GM18505 (cell line): ENCODE measurements around the gene SKAP2.
A peak's percentile ranks its signal among the peaks of the same experiment; 100 is the strongest.

ENCODE experiments used
- ATAC-seq: cut with Tn5 transposase; IDR thresholded peaks from one replicate; pipeline ENCODE4 v1.9.1; 2021; ENCODE audit not compliant: unreplicated experiment
- POLR2A ChIP-seq: IDR thresholded peaks from 4 replicates; pipeline ENCODE4 v1.6.1; 2011; ENCODE audit warnings: borderline replicate concordance; ENCODE audit not compliant: insufficient read depth, insufficient read length; ENCODE audit errors: extremely low read depth

The SKAP2 gene

GRCh38 chr7:26688936-26689506 lies 175.4 kb downstream of the SKAP2 start:
- ATAC-seq: peak; percentile 67
- no peak for TF ChIP-seq POLR2A

GRCh38 chr7:26688388-26688787 lies 176.0 kb downstream of the SKAP2 start:
- ATAC-seq: no peak
- TF ChIP-seq POLR2A: no peak

- TF ChIP-seq POLR2A: no peak
- ATAC-seq: no peak
Observed at GRCh38 chr7:26687032-26687431, 177.4 kb downstream of the SKAP2 start.

DNA sequence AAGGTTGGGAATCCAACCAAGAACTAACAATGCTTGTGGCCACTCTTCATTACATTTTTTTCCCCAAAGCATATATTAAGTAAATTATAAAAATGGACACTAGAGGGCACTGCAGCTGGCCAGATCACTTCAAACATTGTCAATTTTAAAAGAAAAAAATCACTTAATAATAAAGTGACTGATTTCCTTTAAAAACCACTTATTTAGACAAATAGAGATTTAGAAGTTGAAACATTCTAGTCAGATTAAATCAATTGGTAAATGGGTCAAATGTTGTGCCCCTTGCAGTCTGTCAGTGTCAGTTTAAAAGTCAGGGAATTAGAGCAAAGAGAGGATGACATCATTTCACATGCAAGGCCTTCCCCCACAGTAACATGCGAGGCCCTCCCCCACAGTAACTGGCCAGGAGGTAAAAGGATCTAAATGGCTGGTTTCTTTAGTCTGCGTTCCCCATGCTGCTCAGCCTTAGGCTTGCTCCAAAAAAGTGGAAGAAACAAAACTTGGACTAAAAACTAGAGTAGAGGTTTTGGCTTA lies 177.9 kb downstream of the SKAP2 start:
- ATAC-seq: no peak
- TF ChIP-seq POLR2A: no peak

GRCh38 chr7:26685606-26686005 lies 178.8 kb downstream of the SKAP2 start:
- no peak for ATAC-seq
- TF ChIP-seq POLR2A: no peak

DNA sequence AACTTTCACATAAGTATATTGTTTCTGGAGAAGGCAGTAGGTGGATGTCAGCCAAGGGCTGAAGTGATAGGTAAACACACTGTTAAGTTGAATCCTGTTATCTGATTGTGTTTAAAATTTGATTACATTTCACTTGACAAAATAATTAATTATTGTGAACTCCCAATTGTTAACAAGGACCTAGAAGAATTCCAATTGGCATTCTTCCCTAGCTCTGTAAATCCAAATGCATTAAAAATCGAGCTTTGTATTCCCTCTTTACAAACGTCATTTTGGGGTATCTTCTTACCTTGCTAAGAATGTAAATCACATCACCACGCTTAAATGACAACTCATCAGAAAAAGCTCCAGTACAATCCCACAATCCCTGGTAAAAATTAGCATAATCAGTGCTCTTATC lies 179.9 kb downstream of the SKAP2 start:
- TF ChIP-seq POLR2A: no peak
- ATAC-seq: no peak

- no peak for TF ChIP-seq POLR2A
- no peak for ATAC-seq
Observed at GRCh38 chr7:26683277-26683676, 181.1 kb downstream of the SKAP2 start.

- ATAC-seq: no peak
- no peak for TF ChIP-seq POLR2A
Observed at GRCh38 chr7:26681819-26682418, 182.5 kb downstream of the SKAP2 start.

DNA sequence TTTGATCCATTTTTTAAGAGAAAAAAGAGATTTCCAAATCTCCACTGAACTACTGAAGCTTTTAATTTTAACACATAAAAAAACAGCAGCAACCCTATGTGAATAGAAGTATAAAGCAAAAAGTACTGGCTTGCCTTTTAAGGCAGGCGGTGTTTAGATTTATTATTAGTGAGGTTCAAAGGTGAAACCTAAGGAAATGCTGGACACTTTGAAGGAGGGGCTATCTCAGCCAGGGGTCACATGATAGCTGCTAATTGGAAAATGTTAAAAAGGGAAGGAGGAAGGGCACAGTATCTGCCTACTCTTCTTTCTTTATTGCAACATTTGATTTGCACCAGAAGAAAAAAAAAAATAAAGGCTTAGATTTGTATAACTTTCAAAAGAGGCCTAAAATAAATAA lies 183.8 kb downstream of the SKAP2 start:
- TF ChIP-seq POLR2A: no peak

DNA sequence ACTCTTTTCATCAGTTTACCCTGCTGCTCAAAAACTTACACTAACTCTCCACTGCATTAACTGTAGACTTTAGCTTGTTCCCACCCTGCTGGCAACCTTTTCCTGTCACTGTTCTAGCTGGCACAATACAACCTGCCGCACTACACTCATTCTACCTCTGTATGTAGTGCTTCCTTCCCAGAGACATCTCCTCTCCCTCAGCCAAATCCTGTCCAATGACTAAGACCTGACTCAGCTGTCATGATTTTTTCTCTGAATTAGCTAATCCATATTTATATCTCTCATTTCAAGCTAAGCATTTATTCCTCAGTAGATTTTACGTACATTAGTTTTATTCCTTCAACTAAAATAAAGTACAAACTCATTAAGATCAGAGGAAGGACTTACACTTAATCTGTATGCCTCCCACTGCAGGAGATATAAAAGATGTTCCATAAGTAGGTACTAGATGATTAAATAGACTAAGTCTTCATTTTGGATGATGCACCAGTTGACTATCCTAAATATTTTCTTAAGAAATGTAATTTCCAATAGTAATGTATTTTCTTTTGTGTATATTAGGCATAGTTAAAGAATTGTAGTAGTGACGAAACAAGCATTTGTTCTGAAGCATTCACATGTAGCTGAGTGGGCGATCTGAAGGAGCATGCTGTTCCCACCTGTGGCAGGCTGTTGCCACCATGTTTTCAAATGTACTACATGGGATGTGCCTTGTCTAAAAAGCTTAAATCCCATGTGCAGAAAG lies 189.1 kb downstream of the SKAP2 start:
- TF ChIP-seq POLR2A: no peak
- ATAC-seq: no peak

More for the DNA sequence above, 183.8 kb downstream of the SKAP2 start:
- ATAC-seq: no peak

- TF ChIP-seq POLR2A: no peak
- ATAC-seq: no peak
Observed at GRCh38 chr7:26673858-26674257, 190.5 kb downstream of the SKAP2 start.

GRCh38 chr7:26673271-26673670 lies 191.1 kb downstream of the SKAP2 start:
- no peak for ATAC-seq
- no peak for TF ChIP-seq POLR2A

GRCh38 chr7:26670841-26671240 lies 193.5 kb downstream of the SKAP2 start:
- no peak for TF ChIP-seq POLR2A
- ATAC-seq: no peak

DNA sequence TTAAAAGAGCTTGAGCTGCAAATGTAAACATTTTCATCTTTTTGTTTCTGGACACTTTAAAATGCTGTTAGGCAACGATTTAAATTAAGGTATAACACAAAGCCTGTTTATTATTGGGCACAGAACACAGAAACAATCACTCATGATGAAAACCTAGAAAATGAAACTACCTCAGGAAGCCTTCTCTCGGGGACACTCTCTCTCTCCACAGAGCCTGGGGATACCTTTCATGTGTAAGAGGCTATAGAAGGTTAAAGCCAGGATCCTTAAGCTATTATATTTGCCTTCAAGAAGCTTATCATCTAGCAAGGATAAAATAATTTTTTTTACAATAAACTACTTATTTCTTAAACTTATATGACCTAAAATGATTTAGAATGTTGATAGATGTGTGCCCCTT lies 194.1 kb downstream of the SKAP2 start:
- TF ChIP-seq POLR2A: no peak
- ATAC-seq: no peak
